ENCODE data around the gene UBAP1L.
A peak's percentile ranks its signal among the peaks of the same experiment; 100 is the strongest.
"Not testable (repeated sequence)": the region's sequence is repeated elsewhere in the genome, so short reads cannot be mapped to it uniquely, and the experiment has no call there.

The UBAP1L gene

DNA sequence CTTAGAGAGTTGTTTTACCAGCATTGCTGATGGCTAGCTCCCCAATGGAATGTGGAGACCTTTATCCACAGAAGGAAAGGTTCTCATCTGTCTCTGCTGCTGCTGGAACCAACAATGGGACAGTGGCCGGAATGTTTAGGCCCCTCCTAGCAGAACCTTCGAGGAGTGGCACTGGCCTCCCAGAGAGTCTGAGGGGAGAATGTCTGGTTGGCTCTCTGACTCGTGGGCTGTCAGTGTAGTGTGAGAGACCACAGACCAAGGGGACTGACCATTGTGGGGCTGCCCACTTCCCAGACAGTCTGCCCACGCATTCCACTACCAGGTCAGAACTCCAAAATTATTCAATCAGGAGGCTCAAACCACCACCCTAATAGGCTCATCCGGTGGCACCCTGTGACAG is 52.3 kb downstream of the UBAP1L start:
- DNase-seq (ENCODE audit: low spot score): no peak

DNA sequence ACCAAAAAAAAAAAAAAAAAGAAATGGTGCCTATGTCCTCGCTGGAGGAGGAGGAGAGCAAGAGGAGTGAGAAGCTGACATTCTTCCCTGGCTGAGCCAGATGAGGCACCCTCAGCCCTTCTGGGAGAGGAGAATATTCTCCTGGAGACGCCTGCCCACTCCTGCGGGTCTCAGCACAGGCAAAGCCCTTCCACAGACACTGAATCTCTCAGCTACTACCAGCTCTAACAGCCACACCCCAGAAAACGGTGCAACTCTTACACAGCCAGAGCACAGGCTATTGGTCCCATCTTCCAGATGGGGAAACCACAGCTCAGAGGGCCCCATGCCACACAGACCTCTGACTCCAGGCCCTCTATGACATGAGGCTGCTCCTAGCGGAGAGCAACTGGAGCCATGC is 52.9 kb downstream of the UBAP1L start:
- no peak for DNase-seq (ENCODE audit: low spot score)

DNA sequence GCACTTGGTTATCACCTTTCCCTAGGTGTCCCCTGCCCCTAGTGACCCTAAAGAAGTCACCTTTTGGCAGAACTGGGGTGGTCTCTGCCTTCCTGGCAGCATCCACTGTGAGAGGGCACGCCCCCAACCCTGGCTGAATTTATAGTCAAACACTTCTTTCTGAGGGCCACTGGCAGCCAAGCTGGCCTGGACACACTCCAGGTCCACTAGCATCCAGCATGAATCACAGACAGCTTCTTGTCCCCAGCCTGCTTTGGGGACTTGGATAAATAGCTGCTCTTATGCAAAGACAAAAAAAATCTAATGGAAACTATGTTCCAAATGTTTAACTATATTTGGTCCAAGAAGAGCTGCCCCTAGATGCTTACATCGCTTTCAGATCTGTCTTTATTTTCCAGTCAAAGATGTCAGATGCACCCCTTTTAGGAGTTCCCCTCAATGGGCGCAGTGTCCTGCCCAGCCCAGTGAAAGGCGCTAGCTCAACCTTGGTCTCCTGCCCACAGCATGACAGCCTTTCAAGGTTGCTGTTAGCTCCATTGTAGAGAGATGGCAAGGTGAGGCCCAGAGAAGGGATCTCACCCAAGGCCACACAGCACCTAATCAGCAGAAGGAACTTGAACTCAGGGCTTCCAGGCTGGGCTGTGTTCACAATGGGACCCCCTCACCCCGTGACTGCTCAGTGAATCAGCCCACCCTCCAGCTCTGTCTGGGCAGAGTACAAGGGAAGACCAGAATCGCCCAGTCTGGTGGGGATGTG is 54.2 kb downstream of the UBAP1L start:
- DNase-seq (ENCODE audit: low spot score): no peak

DNA sequence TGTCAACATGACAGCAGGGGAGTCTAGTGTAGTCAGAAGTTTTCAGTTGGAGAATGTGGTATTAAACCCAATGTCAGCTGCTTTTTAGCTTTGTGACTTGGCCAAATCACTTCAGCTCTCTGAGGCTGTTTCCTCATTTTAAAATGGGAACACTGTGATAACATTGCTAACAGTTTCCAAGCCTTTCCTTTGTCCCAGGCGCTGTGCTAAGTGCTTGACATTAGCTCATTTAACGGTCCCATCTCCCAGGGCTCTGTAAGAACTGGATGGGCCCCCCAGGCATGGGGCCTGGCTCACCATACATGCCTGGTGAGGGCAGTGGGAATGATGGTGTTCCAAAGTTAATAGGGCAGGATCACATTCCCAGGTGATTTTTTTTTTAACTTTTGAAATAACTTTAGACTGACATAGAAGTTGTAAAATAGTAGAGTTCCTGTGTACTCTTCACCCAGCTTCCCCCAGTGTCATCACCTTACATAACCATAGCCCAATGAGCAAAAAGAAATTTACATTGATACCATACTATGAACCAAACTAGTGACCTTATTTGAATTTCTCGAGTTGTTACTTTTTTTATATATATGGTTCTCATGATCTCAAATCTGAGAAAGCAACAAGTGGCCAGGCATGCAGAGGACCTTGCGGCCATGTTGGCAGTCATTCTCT is 54.9 kb downstream of the UBAP1L start:
- DNase-seq (ENCODE audit: low spot score): no peak

- DNase-seq (ENCODE audit: low spot score): no peak
These were observed 55.6 kb downstream of the UBAP1L start for GRCh38 chr15:65059369-65059750.

DNA sequence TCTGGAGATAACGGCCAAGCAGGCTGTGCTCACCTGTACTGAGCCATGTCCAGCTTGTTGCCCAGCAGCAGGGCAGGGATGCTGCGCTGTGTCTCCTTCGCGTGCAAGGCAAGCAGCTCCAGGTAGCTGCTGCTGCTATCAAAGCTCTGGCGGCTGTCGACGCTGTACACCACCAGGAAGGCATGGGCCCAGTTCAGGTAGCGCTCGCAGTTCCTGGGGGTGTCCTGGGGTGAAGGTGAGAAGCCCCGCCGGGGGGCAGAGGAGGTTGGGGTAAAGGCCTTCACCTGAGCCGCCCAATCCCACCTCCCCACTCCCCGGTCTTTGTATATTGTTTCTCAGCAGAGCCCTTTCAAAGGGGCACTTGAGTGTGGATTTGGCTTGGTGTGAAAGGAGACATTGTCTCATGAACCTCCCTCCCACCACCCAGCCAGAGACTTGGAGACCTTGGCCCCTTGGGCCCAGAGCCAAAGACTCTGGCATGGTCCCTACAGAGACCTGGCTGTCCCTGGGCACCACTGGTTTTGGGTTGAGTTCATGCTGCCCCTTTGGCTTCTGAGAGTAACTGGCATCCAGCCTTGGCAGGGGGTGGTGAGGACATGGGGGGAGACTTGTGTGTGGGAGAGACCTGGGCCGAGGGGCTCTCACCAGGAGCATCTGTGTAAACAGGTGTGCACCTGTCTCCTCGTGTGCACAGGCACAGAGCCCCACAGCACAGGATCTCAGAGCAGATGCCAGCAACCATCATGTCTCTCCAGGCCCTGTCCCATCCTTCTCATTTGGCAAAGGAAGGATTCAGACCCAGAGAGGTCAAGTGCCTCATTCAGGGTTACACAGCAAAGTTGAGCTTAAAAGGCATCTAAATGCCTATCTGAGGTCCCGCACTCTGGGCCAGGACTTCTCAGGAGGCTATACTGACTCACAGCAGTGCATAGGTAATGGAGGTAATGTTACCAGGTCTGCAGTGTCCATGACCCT is 56.3 kb downstream of the UBAP1L start:
- no peak for DNase-seq (ENCODE audit: low spot score)

DNA sequence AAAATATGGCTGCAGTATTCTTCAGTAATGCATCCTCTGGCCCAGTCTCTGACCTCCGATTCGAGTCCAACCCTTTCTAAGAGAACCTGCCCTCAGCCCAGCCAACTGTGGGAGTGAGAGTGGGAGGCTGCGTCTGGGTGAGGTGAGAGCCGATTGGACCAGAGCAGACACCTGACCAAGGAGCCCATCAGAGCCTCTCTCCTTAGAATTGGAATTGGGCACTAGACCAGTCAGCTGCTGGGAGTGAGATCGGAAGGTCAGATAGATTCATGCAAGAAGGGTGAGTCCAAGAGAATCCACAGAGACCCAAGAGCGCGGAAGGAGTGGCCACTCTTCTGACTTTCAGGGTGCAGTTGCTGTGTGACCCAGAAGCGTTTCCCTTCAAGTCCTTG is 57.5 kb downstream of the UBAP1L start:
- no peak for DNase-seq (ENCODE audit: low spot score)

GRCh38 chr15:65056868-65057548 is 58.0 kb downstream of the UBAP1L start:
- no peak for DNase-seq (ENCODE audit: low spot score)

GRCh38 chr15:65056106-65056505 is 58.9 kb downstream of the UBAP1L start:
- DNase-seq (ENCODE audit: low spot score): no peak

- DNase-seq (ENCODE audit: low spot score): no peak
These were observed 59.7 kb downstream of the UBAP1L start for GRCh38 chr15:65055201-65055870.

- DNase-seq (ENCODE audit: low spot score): peak; percentile 63
These were observed 60.4 kb downstream of the UBAP1L start for GRCh38 chr15:65054333-65055200.

DNA sequence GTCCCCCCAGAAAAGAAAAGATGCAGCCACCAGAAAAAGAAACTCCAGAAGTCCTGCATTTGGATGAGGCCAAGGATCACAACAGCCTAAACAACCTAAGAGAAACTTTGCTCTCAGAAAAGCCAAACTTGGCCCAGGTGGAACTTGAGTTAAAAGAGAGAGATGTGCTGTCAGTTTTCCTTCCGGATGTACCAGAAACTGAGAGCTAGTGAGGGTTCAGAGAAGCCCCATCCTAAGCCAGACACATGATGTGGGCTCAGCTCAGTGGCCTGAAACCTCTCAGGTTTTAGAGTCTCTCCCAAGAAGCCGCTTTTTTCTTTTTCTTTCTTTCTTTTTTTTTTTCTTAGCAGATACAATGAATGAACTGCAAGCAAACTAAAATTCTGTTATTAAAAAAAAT is 62.0 kb downstream of the UBAP1L start:
- no peak for DNase-seq (ENCODE audit: low spot score)

DNA sequence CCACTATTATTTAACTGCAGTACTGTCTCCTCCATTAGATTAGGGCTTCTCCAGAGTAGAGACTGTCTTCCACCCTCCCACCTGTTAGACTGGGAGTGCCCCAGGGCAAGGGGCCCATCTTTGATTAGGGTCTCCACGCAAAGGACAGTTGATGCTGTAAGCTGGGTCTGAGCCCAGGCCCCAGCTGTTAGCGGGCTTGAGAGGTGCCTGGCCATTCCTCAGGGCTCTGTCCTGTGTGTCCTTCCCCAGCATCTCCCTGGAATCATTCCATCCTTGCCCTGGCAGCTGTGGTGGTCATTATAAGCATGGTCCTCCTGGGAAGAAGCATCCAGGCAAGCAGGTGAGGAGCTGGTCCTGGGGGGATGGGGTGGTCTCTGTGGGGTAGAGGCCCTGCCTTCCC is 63.7 kb downstream of the UBAP1L start:
- no peak for DNase-seq (ENCODE audit: low spot score)

- no peak for DNase-seq (ENCODE audit: low spot score)
These were observed 64.7 kb downstream of the UBAP1L start for GRCh38 chr15:65050270-65050669.

DNA sequence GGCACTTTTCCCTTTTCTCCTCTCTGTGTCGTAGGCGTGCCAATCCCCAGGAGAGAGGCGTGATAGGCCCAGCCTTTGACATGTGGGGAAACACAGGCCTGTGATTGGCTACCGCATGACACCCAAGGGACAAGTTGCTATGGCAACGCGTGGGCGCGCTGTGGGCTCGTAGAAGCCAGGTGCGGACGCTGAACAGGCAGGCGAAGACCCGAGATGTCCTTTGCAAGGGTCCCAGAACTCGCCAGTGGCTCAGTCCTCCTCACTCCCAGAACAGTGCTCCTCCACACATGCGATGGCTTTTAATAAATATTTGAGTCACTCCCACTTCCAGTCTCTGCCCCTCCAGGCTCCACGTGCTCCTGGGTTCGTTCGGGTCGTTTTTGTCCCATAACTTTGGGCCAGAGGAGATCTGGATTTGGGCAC is 65.6 kb downstream of the UBAP1L start:
- DNase-seq (ENCODE audit: low spot score): peak; percentile 83

- no peak for DNase-seq (ENCODE audit: low spot score)
These were observed 66.8 kb downstream of the UBAP1L start for GRCh38 chr15:65048241-65048640.

DNA sequence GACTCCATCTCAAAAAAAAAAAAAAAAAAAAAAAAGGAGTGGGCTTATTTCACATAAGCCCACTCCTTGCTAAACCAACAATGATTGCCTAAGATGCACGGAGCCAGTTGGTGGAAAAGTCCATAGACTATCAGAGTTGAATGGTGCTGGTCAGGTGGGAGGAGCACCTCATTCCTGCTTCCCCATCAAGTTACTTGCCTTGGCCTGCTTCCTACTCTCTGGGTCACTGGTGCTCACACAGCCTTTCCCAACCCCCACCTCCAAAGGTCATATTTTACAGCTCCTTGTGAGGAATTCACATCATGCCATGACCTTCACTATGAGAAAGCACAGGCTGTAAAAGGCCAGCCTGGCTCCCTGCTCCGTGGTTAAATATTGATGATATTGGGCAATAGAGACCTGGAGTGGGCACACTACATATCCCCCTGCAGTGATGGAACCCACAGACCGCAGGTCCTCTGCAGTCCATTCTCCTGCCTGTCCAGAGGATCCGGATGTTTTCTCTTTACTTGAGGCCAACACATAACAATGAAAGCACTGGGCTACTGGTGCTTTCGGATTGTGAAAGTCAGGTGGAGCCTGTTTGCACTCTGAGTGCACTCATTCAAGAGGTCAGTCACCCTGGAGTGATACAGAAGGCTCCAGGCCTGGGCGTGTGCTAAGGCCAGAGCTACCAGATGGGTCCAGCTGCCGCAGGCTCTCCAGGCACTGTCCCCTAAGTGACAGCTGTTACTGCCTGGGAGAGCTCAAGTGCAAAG is 70.1 kb downstream of the UBAP1L start, which contains the start of gene SLC51B:
SLC51B (plus strand) TSS at position 664 of the 758 bp plus-strand sequence. CDS start 4,618 bp downstream, outside the sequence.
- no peak for DNase-seq (ENCODE audit: low spot score)

DNA sequence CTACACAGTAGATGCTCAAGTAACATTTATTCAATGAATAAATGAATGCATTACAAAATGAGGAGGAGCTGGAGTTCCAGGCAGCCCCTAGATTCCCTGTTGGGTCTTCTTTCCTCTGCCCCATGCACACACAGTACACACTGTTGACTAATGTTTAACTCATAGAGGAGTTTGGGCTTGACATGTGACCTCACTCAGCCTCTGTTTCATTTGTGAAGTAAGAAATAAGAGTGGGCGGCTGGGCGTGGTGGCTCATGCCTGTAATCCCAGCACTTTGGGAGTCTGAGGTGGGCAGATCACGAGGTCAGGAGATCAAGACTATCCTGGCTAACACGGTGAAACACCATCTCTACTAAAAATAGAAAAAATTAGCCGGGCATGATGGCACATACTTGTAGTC is 70.8 kb downstream of the UBAP1L start:
- DNase-seq (ENCODE audit: low spot score): not testable (repeated sequence)

GRCh38 chr15:65042776-65043327 is 72.1 kb downstream of the UBAP1L start:
- DNase-seq (ENCODE audit: low spot score): peak; percentile 37

Data from kidney capillary endothelial cell (primary cell).